ENCODE measurements around the gene DNAAF6.

DNA sequence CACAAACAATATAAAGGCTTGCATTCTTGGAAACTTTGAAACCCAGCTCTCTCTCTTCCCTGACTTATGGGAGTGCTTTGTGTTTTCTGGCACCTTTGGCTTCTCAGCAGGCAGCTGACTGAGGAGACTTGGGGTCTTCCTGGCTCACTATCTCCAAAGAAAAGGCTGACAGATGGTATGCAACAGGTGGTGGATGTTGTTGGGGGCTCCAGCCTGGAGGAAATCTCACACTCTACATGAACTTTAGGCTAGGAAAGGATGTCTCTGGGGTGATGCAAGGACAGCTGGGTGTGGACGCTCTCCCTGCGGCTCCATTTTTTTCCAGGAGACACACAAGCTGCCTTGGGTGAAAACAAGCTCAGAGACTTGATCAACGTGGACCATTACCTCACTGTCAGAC is 67.4 kb downstream of the DNAAF6 start:
- TF ChIP-seq, protein P1, sequence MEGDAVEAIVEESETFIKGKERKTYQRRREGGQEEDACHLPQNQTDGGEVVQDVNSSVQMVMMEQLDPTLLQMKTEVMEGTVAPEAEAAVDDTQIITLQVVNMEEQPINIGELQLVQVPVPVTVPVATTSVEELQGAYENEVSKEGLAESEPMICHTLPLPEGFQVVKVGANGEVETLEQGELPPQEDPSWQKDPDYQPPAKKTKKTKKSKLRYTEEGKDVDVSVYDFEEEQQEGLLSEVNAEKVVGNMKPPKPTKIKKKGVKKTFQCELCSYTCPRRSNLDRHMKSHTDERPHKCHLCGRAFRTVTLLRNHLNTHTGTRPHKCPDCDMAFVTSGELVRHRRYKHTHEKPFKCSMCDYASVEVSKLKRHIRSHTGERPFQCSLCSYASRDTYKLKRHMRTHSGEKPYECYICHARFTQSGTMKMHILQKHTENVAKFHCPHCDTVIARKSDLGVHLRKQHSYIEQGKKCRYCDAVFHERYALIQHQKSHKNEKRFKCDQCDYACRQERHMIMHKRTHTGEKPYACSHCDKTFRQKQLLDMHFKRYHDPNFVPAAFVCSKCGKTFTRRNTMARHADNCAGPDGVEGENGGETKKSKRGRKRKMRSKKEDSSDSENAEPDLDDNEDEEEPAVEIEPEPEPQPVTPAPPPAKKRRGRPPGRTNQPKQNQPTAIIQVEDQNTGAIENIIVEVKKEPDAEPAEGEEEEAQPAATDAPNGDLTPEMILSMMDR (conservative IDR thresholded peaks at IDR 0.05; ENCODE audit: low read length) = no peak
- no peak for TF ChIP-seq EZH2phosphoT487 (IDR thresholded peaks at IDR 0.05; ENCODE audit: borderline replicate concordance)

Data from Loucy (cell line).